ENCODE measurements around the gene FAM131B.
A peak's percentile ranks its signal among the peaks of the same experiment; 100 is the strongest.

The FAM131B gene

DNA sequence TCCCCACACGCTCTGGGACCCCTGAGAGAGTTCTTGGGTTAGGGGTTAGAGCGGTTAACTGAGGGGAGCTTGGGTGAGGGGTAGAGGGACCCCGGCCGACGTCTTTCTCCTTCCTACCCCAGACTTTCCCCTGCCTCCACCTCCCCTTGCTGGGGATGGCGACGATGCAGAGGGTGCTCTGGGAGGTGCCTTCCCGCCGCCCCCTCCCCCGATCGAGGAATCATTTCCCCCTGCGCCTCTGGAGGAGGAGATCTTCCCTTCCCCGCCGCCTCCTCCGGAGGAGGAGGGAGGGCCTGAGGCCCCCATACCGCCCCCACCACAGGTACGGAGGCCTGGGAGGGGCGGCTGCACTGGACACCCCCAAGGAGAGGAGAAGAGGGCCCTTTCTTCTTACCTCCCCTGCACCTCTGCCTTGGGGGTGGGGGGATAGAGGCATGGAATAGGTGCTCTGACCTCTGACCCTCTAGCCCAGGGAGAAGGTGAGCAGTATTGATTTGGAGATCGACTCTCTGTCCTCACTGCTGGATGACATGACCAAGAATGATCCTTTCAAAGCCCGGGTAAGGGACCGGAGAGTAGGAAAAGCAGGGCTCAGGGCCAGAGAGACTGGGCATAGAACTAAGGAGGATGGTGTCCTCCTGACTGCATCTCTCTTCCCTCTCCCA, 19.7 kb upstream of the FAM131B start:
- DNase-seq, result no peak

- peak; percentile 52 for DNase-seq
These were observed 19.1 kb upstream of the FAM131B start for GRCh38 chr7:143381427-143382125.

- DNase-seq, result peak; percentile 37
These were observed 18.3 kb upstream of the FAM131B start, which contains the start of gene ZYX for GRCh38 chr7:143380646-143381426. Gene ZYX (plus strand): TSS chr7:143381345. CDS start chr7:143381572, 227 bp downstream.

DNA sequence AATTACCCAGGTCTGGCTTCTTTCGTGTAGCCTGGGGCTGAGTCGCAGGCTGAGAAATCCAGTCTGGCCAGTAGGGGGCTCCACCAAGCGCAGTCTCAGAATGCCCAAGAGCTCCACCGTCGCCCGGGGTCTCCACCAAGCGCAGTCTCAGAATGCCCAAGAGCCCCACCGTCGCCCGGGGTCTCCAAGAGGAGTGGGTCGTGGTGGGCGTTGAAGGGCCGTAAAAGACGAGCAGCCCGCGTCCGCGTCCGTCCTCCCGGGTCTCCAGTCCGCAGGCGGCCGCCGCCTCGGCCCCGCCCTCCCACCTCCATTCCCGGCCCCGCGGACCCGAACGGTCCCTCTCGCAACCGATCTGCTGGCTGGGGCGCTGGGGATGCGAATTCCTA, 17.7 kb upstream of the FAM131B start:
- peak; percentile 70 for DNase-seq

GRCh38 chr7:143379611-143380259, 17.2 kb upstream of the FAM131B start:
- no peak for DNase-seq

DNA sequence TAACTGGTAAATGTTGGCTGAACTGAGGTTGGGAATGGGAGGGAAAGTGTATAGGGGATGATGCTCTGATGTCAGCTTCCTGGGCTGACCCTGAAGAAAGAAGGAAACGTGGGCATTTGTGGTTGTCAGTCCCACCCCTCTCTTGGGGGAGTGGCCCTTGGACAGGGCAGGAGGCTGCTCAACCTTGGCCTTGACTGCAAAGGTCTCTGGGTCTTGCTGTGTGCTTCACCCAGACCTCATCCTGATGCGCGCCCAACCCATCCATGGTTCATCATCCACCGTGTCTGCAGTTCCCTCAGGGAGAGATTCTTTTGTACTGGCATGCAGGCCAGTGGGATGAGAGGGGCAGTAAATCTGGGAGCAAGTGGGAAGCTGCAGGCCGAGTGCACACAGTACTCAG, 13.9 kb upstream of the FAM131B start:
- no peak for DNase-seq

DNA sequence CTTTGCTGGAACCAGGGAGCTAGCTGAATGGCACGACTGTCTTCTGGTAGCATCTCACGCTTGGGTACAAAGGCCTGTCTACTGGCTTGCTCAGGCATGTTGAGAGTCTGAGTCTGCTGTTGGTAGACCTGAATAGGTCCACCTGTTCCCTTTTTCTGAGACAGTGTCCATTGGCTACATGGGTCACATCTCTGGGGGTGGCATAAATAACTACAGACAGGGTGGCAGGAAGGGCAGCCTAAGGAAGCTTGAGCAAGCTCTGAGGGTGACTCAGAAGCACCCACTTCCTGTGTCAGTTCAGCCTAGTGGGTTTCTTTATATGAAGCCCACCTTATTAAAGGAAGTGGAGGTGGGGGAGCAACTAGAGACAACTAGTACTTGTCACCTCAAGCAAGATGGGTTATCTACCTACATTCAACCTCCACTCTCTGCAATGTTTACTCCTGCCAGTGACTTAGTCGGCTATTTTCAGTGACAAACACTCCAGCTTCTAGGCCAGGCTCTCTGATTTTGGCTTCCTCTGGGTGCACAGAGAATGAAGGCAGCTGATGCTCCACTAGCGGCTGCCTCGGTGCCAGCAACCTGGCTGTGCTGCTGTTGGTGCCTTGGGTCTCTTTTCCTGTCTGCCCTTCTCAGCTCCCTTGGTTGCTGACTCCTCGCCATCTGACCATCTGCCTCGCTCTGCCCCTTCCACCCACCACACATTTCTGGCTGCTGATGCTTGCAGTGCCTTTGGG, 13.0 kb upstream of the FAM131B start:
- DNase-seq, result no peak

DNA sequence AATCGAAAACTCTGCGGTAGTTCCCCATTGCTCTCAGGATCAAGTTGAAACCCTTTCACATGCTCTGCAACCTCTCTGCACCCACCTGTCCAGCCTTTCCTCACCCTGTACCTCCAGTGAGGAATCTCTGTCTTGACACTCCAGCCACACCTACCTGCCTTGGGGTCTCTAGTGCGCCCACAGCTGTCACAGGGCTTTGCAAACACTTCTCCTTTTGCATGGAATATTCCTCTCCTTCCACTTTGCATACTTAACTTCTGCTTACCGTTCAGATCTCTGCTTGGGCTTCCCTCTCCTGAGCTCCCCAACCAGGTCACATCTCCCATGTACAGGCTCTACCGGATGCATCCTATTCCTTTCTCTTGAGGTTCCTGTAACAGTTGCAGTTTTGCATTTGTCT, 12.0 kb upstream of the FAM131B start:
- no peak for DNase-seq

DNA sequence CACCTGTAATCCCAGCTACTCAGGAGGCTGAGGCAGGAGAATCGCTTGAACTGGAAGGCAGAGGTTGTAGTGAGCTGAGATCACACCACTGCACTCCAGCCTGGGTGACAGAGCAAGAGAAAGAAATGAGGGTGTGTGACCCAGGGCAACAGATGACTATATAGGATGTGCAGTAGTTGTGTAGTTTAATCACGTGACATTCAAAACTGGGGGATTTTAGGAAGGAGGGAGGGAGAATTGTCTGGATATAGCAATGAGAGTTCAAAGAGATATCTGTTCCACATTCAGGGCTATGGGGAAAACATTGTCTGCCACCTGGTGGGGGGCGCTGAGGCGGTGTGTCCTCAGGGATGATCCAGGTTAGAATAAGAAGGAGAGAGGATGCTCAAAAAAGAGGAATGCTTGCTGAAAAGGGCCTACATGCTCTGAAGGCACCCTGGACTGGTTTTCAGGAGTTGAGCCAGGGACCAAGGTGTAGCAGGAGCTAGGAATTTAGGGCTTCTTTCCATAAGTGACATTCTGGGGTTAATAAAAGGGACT, 10.8 kb upstream of the FAM131B start:
- DNase-seq, result no peak

GRCh38 chr7:143372070-143372469, 9.6 kb upstream of the FAM131B start:
- DNase-seq, result no peak

DNA sequence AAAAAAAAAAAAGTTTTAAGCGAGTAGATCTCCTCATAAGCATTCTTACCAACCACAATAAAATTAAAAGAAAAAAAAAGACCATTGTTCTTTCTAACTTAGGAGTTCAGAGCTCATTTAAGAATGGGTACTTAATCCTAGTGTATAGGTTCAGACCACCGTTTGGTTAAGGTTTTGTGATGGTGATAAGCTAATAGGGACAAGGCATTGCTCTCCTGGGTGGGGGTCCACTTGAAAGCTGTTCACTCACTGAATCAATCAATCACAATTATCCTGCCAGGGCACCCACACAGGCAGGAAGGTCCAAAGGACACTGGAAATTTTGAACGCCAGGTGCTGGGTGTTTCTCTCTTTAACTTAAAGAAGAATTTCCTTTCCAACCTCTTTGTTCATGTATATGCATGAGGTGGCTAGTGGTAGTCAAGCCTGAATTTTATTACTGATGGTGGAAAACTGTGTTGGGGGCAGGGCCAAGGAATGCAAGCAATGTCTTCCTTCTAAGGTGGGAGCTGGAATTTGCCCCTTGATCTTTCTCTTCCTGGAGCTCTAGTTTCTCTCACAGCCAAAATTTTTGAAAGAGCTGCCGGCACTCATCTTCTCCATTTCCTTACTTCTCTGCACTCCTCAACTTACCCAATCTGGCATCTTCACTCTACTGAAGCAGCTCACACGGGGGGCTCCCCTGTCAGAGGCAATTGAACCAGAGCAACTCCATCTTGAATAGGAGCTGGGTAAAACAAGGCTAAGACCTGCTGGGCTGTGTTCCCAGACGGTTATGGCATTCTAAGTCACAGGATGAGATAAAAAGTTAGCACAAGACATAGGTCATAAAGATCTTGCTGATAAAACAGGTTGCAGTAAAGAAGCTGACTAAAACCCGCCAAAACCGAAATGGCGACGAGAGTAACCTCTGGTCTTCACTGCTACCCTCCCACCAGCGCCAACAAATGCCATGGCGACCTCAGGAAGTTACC, 7.5 kb upstream of the FAM131B start:
- DNase-seq, result no peak

- DNase-seq, result no peak
These were observed 5.9 kb upstream of the FAM131B start for GRCh38 chr7:143368387-143368786.

DNA sequence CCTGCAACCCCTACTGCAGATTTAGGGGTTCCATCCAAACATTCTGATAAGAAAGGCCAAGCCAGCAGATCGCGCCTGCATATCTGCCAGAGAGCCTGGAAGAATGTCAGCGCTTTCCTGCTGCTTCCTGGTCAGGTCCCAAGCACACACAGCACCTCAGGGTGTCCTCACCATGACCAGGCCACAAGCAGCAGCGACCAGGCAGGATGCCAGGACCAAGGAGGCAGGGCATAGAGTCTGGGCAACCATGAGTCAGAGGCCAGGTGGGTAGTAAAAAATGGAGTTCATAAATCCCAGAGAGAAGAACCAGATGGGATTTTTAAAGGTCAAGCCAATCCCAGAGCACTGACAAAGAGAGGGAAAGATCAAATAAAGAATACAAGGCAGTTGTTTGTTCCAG, 5.5 kb upstream of the FAM131B start:
- DNase-seq, result no peak

DNA sequence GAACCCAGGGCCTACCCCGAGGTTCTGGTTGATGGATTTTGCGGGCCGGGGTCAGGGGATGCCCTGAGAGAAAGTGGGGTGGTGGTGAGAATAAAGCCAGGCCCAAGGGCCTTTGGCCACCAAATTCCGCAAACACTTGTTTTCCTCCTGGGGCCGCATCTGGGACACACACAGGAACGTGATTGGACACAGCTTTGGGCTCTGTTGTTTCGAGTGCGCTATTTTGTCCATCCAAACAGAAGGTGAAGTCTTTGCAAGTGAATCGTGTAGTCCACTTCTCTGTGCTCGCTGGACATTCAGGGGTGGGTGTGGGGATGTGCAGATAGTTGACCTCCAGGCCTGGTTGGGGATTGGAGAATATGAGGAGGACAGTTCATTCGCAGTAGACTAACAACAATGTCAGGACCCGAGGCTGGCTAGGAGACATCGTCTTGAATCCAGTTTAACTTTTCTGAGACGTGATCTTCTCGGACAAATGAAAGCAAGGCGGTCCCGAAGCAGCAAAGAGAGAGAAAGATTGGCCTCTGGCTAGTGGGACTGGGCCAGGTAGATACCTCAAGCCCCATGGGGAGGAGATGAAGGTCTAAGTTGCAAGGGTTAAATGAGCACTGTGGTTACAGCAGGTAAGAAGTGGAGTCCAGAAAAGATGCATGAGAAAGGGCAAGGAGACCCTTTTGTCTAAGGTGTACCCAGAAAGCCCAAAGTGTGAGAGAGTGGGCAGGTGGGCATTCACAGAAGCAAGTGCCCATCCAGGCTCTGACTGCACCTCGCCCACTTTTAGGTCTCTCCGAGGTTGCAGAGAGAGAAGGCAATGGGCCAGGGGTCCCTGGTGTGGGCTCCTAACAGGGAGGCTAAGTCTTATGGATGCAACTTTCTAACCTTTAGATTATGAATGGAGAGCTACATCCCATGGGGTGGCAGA, 764 bp upstream of the FAM131B start:
- DNase-seq, result no peak

DNA sequence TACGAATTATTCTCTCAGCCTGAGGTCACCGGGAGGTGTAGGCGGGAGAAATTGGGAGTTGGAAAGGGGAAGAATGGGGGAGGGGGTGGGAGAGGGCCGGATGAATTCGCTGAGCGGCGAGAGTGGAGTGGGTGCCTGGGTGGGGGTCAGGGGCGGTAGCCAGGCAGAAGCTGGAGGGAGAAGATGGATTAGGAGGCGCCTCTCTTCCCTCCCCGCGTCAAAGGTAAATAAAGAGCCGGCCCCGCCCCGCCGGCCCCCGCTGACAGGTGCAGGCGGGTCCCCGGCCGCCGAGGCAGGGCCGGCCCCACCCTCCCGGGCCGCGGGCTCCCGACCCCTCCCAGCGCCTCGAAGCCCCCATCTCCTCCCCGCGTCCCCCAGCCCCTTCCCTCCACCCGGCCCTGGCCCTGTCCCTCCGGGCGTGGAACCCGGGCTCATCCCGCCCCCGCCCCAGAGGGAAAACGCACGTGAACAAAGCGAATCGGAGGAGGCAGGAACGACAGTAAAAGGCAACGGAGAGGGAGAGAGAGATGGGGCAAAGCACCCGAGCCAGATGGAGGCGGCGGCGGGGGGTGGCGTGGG, 872 bp downstream of the FAM131B start:
- DNase-seq, result peak; percentile 57

DNA sequence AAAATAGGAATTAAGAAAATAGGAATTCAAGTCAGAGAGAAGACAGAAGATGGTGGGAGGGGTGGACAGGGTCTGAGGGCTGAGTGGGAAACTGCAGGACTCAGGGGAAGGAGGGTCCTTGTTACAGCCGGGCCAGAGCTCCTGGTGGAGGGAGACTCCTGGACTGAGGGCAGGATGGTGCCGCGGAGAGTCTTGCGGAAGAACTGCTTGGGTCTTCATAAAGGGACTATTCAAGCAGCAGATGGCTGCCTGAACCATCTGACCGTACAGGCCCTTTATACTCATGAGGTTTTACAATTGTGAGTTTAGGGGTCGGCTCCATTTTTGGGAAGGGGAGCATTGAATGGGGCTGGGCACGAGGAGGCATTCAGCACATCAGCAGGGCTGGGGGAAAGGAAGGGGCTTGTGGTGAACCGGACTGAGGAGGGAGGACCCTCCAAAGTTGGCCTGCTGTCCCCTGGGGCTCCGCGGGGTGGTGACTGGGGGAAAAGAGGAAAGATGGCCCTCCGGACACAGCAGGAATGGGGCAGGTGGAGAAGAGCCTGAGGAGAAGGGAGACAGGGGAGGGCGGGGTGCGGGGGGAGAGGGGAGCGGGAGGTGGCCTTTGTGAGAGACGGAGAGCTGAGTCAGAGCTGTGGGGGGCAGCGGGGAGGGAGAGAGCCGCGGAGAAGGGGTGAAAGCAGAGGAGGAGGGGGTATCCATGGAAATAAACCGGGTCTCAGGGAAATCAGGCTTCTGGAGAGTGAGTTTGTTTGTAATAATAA, 1.5 kb downstream of the FAM131B start:
- DNase-seq, result peak; percentile 57

DNA sequence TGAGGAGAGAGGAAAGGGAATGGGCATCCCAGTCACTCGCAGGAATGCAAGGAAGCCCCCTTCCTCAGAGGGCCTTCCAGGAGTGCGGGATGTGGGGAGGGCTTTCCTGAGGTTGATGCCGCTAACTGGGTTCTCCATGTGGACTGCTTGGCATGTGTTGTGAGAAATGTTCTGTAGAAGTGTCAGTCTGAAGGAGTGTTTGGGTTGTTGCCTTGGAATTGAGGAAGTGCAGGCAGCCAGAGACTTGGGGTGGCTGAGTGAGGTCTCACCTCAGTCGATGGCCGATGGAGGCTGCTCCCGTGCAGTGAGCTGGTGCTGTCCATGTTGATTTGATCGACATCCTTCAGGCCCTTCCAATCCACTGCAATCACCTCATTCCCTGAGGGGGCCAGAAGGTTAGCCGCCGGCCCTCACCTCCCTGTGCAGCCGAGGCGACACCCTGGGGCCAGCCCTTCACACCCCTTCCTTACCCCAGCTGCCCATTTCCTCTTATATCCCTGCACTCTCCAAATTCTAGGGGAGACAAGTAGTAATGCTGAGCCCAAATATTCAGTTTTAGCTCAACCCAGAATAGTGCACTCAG, 2.7 kb downstream of the FAM131B start:
- no peak for DNase-seq

DNA sequence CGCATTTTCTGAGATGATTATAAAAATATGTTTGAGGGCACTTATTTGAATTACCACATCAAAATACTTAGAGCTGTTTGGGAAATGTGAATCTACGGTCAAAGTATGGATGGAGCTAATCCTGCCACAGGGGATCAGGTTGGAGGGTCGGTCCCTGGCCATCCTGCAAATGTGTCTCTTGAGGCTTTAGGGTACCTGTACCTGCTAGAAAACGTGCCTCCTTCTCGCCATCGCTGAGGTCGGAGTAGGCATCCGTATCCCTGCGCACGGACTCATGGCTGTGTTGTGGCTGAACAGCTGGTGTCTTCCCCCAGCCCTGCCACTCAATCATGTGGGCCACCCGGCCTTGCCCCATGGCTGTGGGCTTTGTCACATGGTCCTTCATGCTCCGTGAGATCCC, 3.9 kb downstream of the FAM131B start:
- no peak for DNase-seq

Measured in NCI-H1105 treated with DMSO at 0.1 percent for 48 hours (cell line).